Measurements from ENCODE around the gene CTNNBL1.

- TF ChIP-seq CTCF (conservative IDR thresholded peaks at IDR 0.05; ENCODE audit: low read depth in 2 of 2) (no peak), POLR2AphosphoS5 (IDR thresholded peaks at IDR 0.05; ENCODE audit: low read depth) (no peak), REST (IDR thresholded peaks at IDR 0.05; ENCODE audit: unreplicated experiment) (no peak), EZH2phosphoT487 (IDR thresholded peaks at IDR 0.05; ENCODE audit: unreplicated experiment) (no peak), EZH2 (IDR thresholded peaks at IDR 0.05; ENCODE audit: low read depth, unreplicated experiment) (no peak), STAT1 (IDR thresholded peaks at IDR 0.05; ENCODE audit: unreplicated experiment) (no peak), ETS1 (IDR thresholded peaks at IDR 0.05) (no peak), CREB1 (CRISPR knock-in tag; IDR thresholded peaks at IDR 0.05; ENCODE audit: low read depth) (no peak), ZNF114 (CRISPR knock-in tag; IDR thresholded peaks at IDR 0.05) (no peak)
Observed at GRCh38 chr20:37721751-37722150, 27.9 kb downstream of the CTNNBL1 start.

Measured in GM23338 (cell line).